IMR-90 (cell line): ENCODE results near the gene DNAH9. TPM values are rescaled to one million over a fixed set of nuclear protein-coding genes. Genes with fewer than 3 reads are reported as not detected.

Experiments
- ATAC-seq: fragments of 200-7000 bp; cut with Tn5 transposase; 2 replicates; pipeline ENCODE4 v1.9.1; 2020; ENCODE audit warnings: low read depth, mild to moderate bottlenecking, moderate library complexity
- BruUV-seq: library from RNA; stranded (reverse); fragments of 400-500 nt; replicated peaks from 2 replicates; lab custom pipeline; 2021; lab: Mats Ljungman, UMichigan
- CTCF ChIA-PET: fragments of 300-600 bp; formaldehyde crosslinking; extraction: SDS; loops from one replicate; lab custom pipeline; 2021; ENCODE audit warnings: antibody characterized with exemption; lab: Yijun Ruan, JAX
- POLR2A ChIA-PET: fragments of 300-600 bp; sonication (Branson Sonifier 250); formaldehyde crosslinking; loops from one replicate; lab custom pipeline; 2022; ENCODE audit warnings: antibody characterized with exemption; ENCODE audit not compliant: unreplicated experiment; lab: Charles Lee
- DNase-seq: peaks from one replicate; pipeline ENCODE4 v3.0.0; 2013
- H2AFZ ChIP-seq: replicated peaks from 2 replicates; pipeline ENCODE3; 2013; ENCODE audit warnings: low read length, mild to moderate bottlenecking; ENCODE audit not compliant: poor library complexity
- H2AK5ac ChIP-seq: 2 replicates; pipeline ENCODE4 v1.6.1; 2013; ENCODE audit warnings: low read depth, low read length, inconsistent platforms
- H2AK9ac ChIP-seq: replicated peaks from 2 replicates; pipeline ENCODE3; 2013; ENCODE audit warnings: mild to moderate bottlenecking, low read depth, low read length, moderate library complexity; ENCODE audit not compliant: poor library complexity
- H2BK120ac ChIP-seq: 2 replicates; pipeline ENCODE4 v1.6.1; 2013; ENCODE audit warnings: low read depth, low read length, inconsistent platforms
- H2BK15ac ChIP-seq: 3 replicates; pipeline ENCODE4 v1.6.1; 2013; ENCODE audit warnings: low read depth, low read length, inconsistent platforms
- H2BK20ac ChIP-seq: 2 replicates; pipeline ENCODE4 v1.6.1; 2013; ENCODE audit warnings: low read depth, mild to moderate bottlenecking, inconsistent platforms, low read length, moderate library complexity
- H2BK5ac ChIP-seq: 2 replicates; pipeline ENCODE4 v1.6.1; 2013; ENCODE audit warnings: mild to moderate bottlenecking, low read depth, low read length, inconsistent platforms; ENCODE audit not compliant: poor library complexity, severe bottlenecking
- H3K14ac ChIP-seq: replicated peaks from 2 replicates; pipeline ENCODE4 v1.6.1; 2013; ENCODE audit warnings: low read depth, low read length, inconsistent platforms
- H3K18ac ChIP-seq: 2 replicates; pipeline ENCODE4 v1.6.1; 2013; ENCODE audit warnings: low read depth, low read length, control low read depth
- H3K23ac ChIP-seq: 2 replicates; pipeline ENCODE4 v1.6.1; 2013; ENCODE audit warnings: low read depth, low read length, inconsistent platforms
- H3K27ac ChIP-seq: 2 replicates; pipeline ENCODE4 v1.5.1; 2013; ENCODE audit warnings: mild to moderate bottlenecking, control low read depth, low read length; ENCODE audit not compliant: insufficient read depth
- H3K27me3 ChIP-seq: 2 replicates; pipeline ENCODE4 v1.6.1; 2013; ENCODE audit warnings: low read length; ENCODE audit not compliant: control insufficient read depth, insufficient read depth
- H3K36me3 ChIP-seq: 2 replicates; pipeline ENCODE4 v1.6.1; 2013; ENCODE audit warnings: low read length, mixed read lengths; ENCODE audit not compliant: control insufficient read depth, insufficient read depth
- H3K4ac ChIP-seq: 2 replicates; pipeline ENCODE4 v1.6.1; 2013; ENCODE audit warnings: low read depth, low read length, inconsistent platforms
- H3K4me1 ChIP-seq: 2 replicates; pipeline ENCODE4 v1.6.1; 2013; ENCODE audit warnings: low read length, mixed read lengths; ENCODE audit not compliant: control insufficient read depth, insufficient read depth
- H3K4me2 ChIP-seq: 2 replicates; pipeline ENCODE4 v1.6.1; 2013; ENCODE audit warnings: low read depth, mild to moderate bottlenecking, control low read depth, low read length, moderate library complexity
- H3K4me3 ChIP-seq: 2 replicates; pipeline ENCODE4 v1.5.1; 2013; ENCODE audit warnings: low read depth, mild to moderate bottlenecking, control low read depth, low read length, moderate library complexity; ENCODE audit not compliant: insufficient read depth
- H3K56ac ChIP-seq: 2 replicates; pipeline ENCODE4 v1.6.1; 2013; ENCODE audit warnings: low read length, inconsistent platforms; ENCODE audit not compliant: insufficient read depth; ENCODE audit errors: extremely low read depth
- H3K79me1 ChIP-seq, 2 experiments: 2 replicates each; pipeline ENCODE4 v1.6.1; 2013; ENCODE audit warnings: low read length in 2 of 2, inconsistent platforms in 1 of 2, low read depth in 1 of 2
- H3K9ac ChIP-seq: 2 replicates; pipeline ENCODE4 v1.6.1; 2013; ENCODE audit warnings: low read depth, low read length, control low read depth
- H3K9me1 ChIP-seq: 2 replicates; pipeline ENCODE4 v1.6.1; 2013; ENCODE audit warnings: low read length, inconsistent platforms; ENCODE audit not compliant: insufficient read depth
- H3K9me3 ChIP-seq: 2 replicates; pipeline ENCODE4 v1.6.1; 2013; ENCODE audit warnings: low read length; ENCODE audit not compliant: control insufficient read depth, insufficient read depth
- H4K20me1 ChIP-seq: 2 replicates; pipeline ENCODE4 v1.6.1; 2013; ENCODE audit warnings: low read length, inconsistent platforms; ENCODE audit not compliant: insufficient read depth
- H4K5ac ChIP-seq: 2 replicates; pipeline ENCODE4 v1.6.1; 2013; ENCODE audit warnings: mild to moderate bottlenecking, low read depth, low read length, control low read depth
- H4K8ac ChIP-seq, 2 experiments: 2 replicates each; pipeline ENCODE4 v1.6.1; 2013; ENCODE audit warnings: low read depth in 2 of 2, low read length in 2 of 2, control low read depth in 1 of 2, inconsistent platforms in 1 of 2
- H4K91ac ChIP-seq: 2 replicates; pipeline ENCODE4 v1.6.1; 2013; ENCODE audit warnings: low read depth, low read length, inconsistent platforms; ENCODE audit not compliant: insufficient read depth
- BHLHE40 ChIP-seq: fragments of 150-350 bp; IDR thresholded peaks from 2 replicates; pipeline ENCODE4 v1.6.1; 2016; ENCODE audit warnings: mild to moderate bottlenecking, low read depth, low read length
- CHD1 ChIP-seq: IDR thresholded peaks from 2 replicates; pipeline ENCODE4 v1.6.1; 2012; ENCODE audit warnings: low read depth, low read length, improper control_type of control experiment
- ELK1 ChIP-seq: fragments of 150-350 bp; IDR thresholded peaks from 2 replicates; pipeline ENCODE4 v1.6.1; 2016; ENCODE audit warnings: low read depth, mild to moderate bottlenecking, low read length, moderate library complexity, borderline replicate concordance
- FOS ChIP-seq: fragments of 150-350 bp; IDR thresholded peaks from 2 replicates; pipeline ENCODE4 v1.6.1; 2016; ENCODE audit warnings: low read depth, low read length
- MAFK ChIP-seq: IDR thresholded peaks from 2 replicates; pipeline ENCODE4 v1.6.1; 2012; ENCODE audit warnings: low read depth, low read length, improper control_type of control experiment
- MXI1 ChIP-seq: IDR thresholded peaks from 2 replicates; pipeline ENCODE4 v1.6.1; 2012; ENCODE audit warnings: low read depth, mild to moderate bottlenecking, low read length, moderate library complexity, borderline replicate concordance
- NFE2L2 ChIP-seq: fragments of 150-350 bp; IDR thresholded peaks from 2 replicates; pipeline ENCODE4 v1.6.1; 2016; ENCODE audit warnings: low read depth, mild to moderate bottlenecking, low read length
- POLR2A ChIP-seq: IDR thresholded peaks from 2 replicates; pipeline ENCODE4 v1.6.1; 2012; ENCODE audit warnings: mild to moderate bottlenecking, low read depth, low read length
- RCOR1 ChIP-seq: IDR thresholded peaks from 2 replicates; pipeline ENCODE4 v1.6.1; 2012; ENCODE audit warnings: mild to moderate bottlenecking, low read length, improper control_type of control experiment; ENCODE audit not compliant: insufficient replicate concordance
- RFX5 ChIP-seq: IDR thresholded peaks from 2 replicates; pipeline ENCODE4 v1.8.0; 2012; ENCODE audit warnings: low read depth, mild to moderate bottlenecking, low read length, moderate library complexity
- SMC3 ChIP-seq: fragments of 150-350 bp; IDR thresholded peaks from 2 replicates; pipeline ENCODE4 v1.6.1; 2016; ENCODE audit warnings: low read depth, mild to moderate bottlenecking, antibody characterized with exemption, low read length, moderate library complexity
- WGBS, 2 experiments: methylation state at CpG; one replicate each; pipeline versions ENCODE4 v1.1.5 to v1.1.7; 2013; ENCODE audit warnings: missing lambda C conversion rate in 2 of 2; ENCODE audit not compliant: insufficient read length in 1 of 2; ENCODE audit errors: extremely low coverage in 2 of 2; 5-methylcytosine and 5-hydroxymethylcytosine counted together
- dilution Hi-C: fragments of 300-500 bp; cut with HindIII; formaldehyde crosslinking; loops from one replicate; pipeline ENCODE4 v1.14.3; 2018; ENCODE audit warnings: low sequenced_read_pairs; ENCODE audit not compliant: unreplicated experiment
- in situ Hi-C: fragments of 300-500 bp; cut with MboI; formaldehyde crosslinking; loops from 3 replicates; pipeline ENCODE4 v1.14.3; 2019; ENCODE audit warnings: low sequenced_read_pairs, inconsistent platforms, mixed read lengths
- intact Hi-C: fragments of 100-400 bp; cut with micrococcal nuclease; formaldehyde crosslinking; loops from 2 replicates; pipeline ENCODE4 v1.10.0; 2022
- polyA plus RNA-seq, 3 experiments: library from polyadenylated mRNA; depleted of rRNA; stranded (reverse); fragments of >200 nt; gene quantifications; 2 replicates each; pipeline ENCODE4 v1.2.3, GENCODE V29; 2012; ENCODE audit warnings: low replicate concordance in 1 of 3
- total RNA-seq: library from RNA; depleted of rRNA; stranded (reverse); fragments of >200 nt; gene quantifications from 2 replicates; pipeline ENCODE4 v1.2.3, GENCODE V29; 2012
- TF ChIP-seq, protein P1 (sequence below): fragments of 150-350 bp; IDR thresholded peaks from 2 replicates; pipeline ENCODE4 v1.6.1; 2017; ENCODE audit warnings: mild to moderate bottlenecking, antibody characterized with exemption, low read length, low read depth
- TF ChIP-seq, protein P2 (sequence below): conservative IDR thresholded peaks from 2 replicates; pipeline ENCODE4 v1.5.1; 2012; ENCODE audit warnings: mild to moderate bottlenecking, low read depth, low read length, improper control_type of control experiment

Gene DNAH9
- total and polyA plus RNA-seq, 2 of the 4 experiments (the other 2 are of a cell fraction), result not detected

DNA sequence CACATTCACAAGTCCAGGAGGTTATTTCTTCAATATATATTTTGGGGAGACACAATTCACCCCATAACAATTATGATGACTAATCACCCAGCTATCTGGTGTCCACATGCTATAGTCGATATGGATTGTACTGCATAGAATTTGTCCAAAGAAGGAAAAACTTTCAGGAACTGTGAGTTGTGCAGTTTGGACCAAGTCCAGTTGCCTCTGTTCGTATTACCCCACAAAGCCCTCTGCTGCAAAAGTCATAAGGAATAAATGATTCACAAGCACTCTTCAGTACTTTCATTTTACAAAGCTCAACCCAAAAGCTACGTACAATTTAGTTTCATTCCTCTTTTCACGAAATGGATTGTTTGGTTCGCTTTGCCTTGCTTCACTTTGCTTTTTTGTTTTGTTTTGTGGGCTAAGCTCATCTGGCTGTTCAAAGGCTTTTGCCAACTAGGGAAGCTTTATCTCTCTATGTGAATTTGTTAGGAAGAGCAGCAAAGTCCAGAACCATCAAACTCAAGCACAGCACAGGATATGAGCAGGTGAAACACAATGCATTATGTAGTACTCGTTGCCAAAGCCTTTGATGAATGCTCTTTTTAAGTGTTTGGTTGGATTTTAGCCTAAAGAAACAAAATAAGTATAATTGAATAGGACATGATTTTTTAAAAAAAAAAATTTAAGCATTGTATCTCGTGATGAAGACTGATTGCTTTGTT lies 300.4 kb downstream of the DNAH9 start:
- H3K56ac ChIP-seq, result no peak overlapping the region
- H2BK15ac ChIP-seq, result no peak overlapping the region
- no peak overlapping the region for H3K4me3 ChIP-seq
- no peak overlapping the region for H2BK5ac ChIP-seq
- H4K8ac ChIP-seq, result no peak overlapping the region
- no peak overlapping the region for H2AK5ac ChIP-seq
- WGBS, 2 experiments, result no CpG with 5 or more reads among the region's 7 CpGs
- peaks cover 13% of the 10 kb centered on the region for H3K9me3 ChIP-seq
- no peaks in the 10 kb centered on the region for H3K4me1 ChIP-seq
- no peaks in the 10 kb centered on the region for H4K20me1 ChIP-seq
- H3K27me3 ChIP-seq, result no peaks in the 10 kb centered on the region
- H2AK9ac ChIP-seq, result no peak overlapping the region
- no peak overlapping the region for H3K27ac ChIP-seq
- TF ChIP-seq POLR2A (no peak), BHLHE40 (no peak), FOS (no peak), CHD1 (no peak), MAFK (no peak), RCOR1 (no peak), SMC3 (no peak), RFX5 (no peak), NFE2L2 (no peak), ELK1 (no peak), MXI1 (no peak)
- TF ChIP-seq, protein P1, sequence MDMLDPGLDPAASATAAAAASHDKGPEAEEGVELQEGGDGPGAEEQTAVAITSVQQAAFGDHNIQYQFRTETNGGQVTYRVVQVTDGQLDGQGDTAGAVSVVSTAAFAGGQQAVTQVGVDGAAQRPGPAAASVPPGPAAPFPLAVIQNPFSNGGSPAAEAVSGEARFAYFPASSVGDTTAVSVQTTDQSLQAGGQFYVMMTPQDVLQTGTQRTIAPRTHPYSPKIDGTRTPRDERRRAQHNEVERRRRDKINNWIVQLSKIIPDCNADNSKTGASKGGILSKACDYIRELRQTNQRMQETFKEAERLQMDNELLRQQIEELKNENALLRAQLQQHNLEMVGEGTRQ, result no peak
- TF ChIP-seq, protein P2, sequence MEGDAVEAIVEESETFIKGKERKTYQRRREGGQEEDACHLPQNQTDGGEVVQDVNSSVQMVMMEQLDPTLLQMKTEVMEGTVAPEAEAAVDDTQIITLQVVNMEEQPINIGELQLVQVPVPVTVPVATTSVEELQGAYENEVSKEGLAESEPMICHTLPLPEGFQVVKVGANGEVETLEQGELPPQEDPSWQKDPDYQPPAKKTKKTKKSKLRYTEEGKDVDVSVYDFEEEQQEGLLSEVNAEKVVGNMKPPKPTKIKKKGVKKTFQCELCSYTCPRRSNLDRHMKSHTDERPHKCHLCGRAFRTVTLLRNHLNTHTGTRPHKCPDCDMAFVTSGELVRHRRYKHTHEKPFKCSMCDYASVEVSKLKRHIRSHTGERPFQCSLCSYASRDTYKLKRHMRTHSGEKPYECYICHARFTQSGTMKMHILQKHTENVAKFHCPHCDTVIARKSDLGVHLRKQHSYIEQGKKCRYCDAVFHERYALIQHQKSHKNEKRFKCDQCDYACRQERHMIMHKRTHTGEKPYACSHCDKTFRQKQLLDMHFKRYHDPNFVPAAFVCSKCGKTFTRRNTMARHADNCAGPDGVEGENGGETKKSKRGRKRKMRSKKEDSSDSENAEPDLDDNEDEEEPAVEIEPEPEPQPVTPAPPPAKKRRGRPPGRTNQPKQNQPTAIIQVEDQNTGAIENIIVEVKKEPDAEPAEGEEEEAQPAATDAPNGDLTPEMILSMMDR, result no peak
- POLR2A ChIA-PET, result no interaction called here
- no peak overlapping the region for H3K4me2 ChIP-seq
- CTCF ChIA-PET, result no interaction called here
- no peak overlapping the region for H2BK20ac ChIP-seq
- no peak overlapping the region for H3K14ac ChIP-seq
- H2AFZ ChIP-seq, result no peak overlapping the region
- H3K9me1 ChIP-seq, result no peaks in the 10 kb centered on the region
- dilution Hi-C loops (no loop called here), in situ Hi-C loops (no loop called here), intact Hi-C loops (no loop called here)
- H2BK120ac ChIP-seq, result no peak overlapping the region
- H3K18ac ChIP-seq, result no peak overlapping the region
- DNase-seq (no peak), ATAC-seq (no peak)
- no TSS peak for BruUV-seq
- H3K9ac ChIP-seq, result no peak overlapping the region
- no peak overlapping the region for H4K5ac ChIP-seq
- no peak overlapping the region for H4K91ac ChIP-seq
- H3K4ac ChIP-seq, result no peak overlapping the region
- H3K36me3 ChIP-seq, result no peaks in the 10 kb centered on the region
- no peaks in the 10 kb centered on the region for H3K79me1 ChIP-seq
- H3K23ac ChIP-seq, result no peak overlapping the region
